OCI-LY3 (cell line): ENCODE measurements around the gene ELOB.

Experiments used
- CTCF ChIP-seq: fragments of 200-600, 300-600 bp; sonication (generic); IDR thresholded peaks from 2 replicates; pipeline ENCODE4 v1.5.1; 2014; ENCODE audit warnings: antibody characterized with exemption, low read length, low read depth
- EZH2phosphoT487 ChIP-seq: fragments of 200-600 bp; shearing (Covaris generic); IDR thresholded peaks from 2 replicates; pipeline ENCODE4 v1.6.1; 2018; ENCODE audit warnings: antibody characterized with exemption, mixed run types, low read depth

- TF ChIP-seq CTCF (no peak), EZH2phosphoT487 (no peak)
Measured at GRCh38 chr16:2767140-2767731, 9.8 kb downstream of the ELOB start.
